ENCODE results near the gene TMEM130. TPM values are rescaled to one million over a fixed set of nuclear protein-coding genes. Genes with fewer than 3 reads are reported as not detected.

TMEM130 gene
- polyA plus RNA-seq, 1 of the 3 experiments (the other 2 are of a cell fraction): 1.2 TPM

GRCh38 chr7:98802088-98802780, 67.6 kb downstream of the TMEM130 start (continued):
- TF ChIP-seq CTCF (IDR thresholded peaks at IDR 0.05): no peak
- TF ChIP-seq GABPA (IDR thresholded peaks at IDR 0.05; ENCODE audit: low read depth): no peak
- no peak for TF ChIP-seq TEAD4 (IDR thresholded peaks at IDR 0.05; ENCODE audit: borderline replicate concordance, insufficient read depth)
- no peak for TF ChIP-seq TCF12 (IDR thresholded peaks at IDR 0.05)
- peak in 1 of 2 experiments; percentile 68; a peak in 1 of 4 replicates for TF ChIP-seq EP300 (IDR thresholded peaks at IDR 0.05; ENCODE audit: borderline replicate concordance in 1 of 2, low read depth in 1 of 2, low read length in 1 of 2)
- no peak for TF ChIP-seq YY1 (IDR thresholded peaks at IDR 0.05; ENCODE audit: low read depth)
- no peak for TF ChIP-seq SIN3A (IDR thresholded peaks at IDR 0.05; ENCODE audit: borderline replicate concordance, low read depth, low read length)
- no peak for TF ChIP-seq POLR2AphosphoS5 (IDR thresholded peaks at IDR 0.05; ENCODE audit: low read depth, low read length)
- no peak for TF ChIP-seq ELF1 (IDR thresholded peaks at IDR 0.05)
- TF ChIP-seq CHD2 (IDR thresholded peaks at IDR 0.05; ENCODE audit: low read length, partially characterized antibody): peak; percentile 54
- TF ChIP-seq FOSL2 (IDR thresholded peaks at IDR 0.05; ENCODE audit: borderline replicate concordance, low read depth): no peak
- no peak for TF ChIP-seq ZBTB33 (IDR thresholded peaks at IDR 0.05; ENCODE audit: borderline replicate concordance, low read depth)
- peak; percentile 92 for TF ChIP-seq MXI1 (IDR thresholded peaks at IDR 0.05; ENCODE audit: low read depth, low read length)
- TF ChIP-seq TAF1 (IDR thresholded peaks at IDR 0.05; ENCODE audit: borderline replicate concordance, low read depth, low read length): no peak
- TF ChIP-seq, protein P1, sequence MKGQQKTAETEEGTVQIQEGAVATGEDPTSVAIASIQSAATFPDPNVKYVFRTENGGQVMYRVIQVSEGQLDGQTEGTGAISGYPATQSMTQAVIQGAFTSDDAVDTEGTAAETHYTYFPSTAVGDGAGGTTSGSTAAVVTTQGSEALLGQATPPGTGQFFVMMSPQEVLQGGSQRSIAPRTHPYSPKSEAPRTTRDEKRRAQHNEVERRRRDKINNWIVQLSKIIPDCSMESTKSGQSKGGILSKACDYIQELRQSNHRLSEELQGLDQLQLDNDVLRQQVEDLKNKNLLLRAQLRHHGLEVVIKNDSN (IDR thresholded peaks at IDR 0.05; ENCODE audit: borderline replicate concordance, low read depth): no peak
- TF ChIP-seq RFX5 (IDR thresholded peaks at IDR 0.05; ENCODE audit: low read length): peak; percentile 59; the same call in 1 of the 2 replicates
- TF ChIP-seq FOXJ3 (CRISPR knock-in tag; IDR thresholded peaks at IDR 0.05): peak; percentile 76
- TF ChIP-seq, protein P2, sequence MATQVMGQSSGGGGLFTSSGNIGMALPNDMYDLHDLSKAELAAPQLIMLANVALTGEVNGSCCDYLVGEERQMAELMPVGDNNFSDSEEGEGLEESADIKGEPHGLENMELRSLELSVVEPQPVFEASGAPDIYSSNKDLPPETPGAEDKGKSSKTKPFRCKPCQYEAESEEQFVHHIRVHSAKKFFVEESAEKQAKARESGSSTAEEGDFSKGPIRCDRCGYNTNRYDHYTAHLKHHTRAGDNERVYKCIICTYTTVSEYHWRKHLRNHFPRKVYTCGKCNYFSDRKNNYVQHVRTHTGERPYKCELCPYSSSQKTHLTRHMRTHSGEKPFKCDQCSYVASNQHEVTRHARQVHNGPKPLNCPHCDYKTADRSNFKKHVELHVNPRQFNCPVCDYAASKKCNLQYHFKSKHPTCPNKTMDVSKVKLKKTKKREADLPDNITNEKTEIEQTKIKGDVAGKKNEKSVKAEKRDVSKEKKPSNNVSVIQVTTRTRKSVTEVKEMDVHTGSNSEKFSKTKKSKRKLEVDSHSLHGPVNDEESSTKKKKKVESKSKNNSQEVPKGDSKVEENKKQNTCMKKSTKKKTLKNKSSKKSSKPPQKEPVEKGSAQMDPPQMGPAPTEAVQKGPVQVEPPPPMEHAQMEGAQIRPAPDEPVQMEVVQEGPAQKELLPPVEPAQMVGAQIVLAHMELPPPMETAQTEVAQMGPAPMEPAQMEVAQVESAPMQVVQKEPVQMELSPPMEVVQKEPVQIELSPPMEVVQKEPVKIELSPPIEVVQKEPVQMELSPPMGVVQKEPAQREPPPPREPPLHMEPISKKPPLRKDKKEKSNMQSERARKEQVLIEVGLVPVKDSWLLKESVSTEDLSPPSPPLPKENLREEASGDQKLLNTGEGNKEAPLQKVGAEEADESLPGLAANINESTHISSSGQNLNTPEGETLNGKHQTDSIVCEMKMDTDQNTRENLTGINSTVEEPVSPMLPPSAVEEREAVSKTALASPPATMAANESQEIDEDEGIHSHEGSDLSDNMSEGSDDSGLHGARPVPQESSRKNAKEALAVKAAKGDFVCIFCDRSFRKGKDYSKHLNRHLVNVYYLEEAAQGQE (IDR thresholded peaks at IDR 0.05; ENCODE audit: low read depth, low read length): no peak
- TF ChIP-seq NFIC (IDR thresholded peaks at IDR 0.05; ENCODE audit: borderline replicate concordance): no peak
- peak; percentile 34; the same call in 1 of the 2 replicates for TF ChIP-seq GATA2 (CRISPR knock-in tag; IDR thresholded peaks at IDR 0.05)
- TF ChIP-seq JUND (IDR thresholded peaks at IDR 0.05): no peak
- no peak for TF ChIP-seq PBX3 (IDR thresholded peaks at IDR 0.05)
- TF ChIP-seq NRF1 (IDR thresholded peaks at IDR 0.05; ENCODE audit: low read depth, low read length): no peak

Data from SK-N-SH (cell line).